Activated CD4-positive, alpha-beta T cell treated with anti-CD3 and anti-CD28 coated beads, Interleukin-2, amount 50 U/mL, for 48 hours (primary cell): ENCODE results near the gene ADAMTS17.

Experiments
- DNase-seq, 2 experiments: peaks; one replicate each; pipeline ENCODE4 v3.0.0-alpha.2; 2020

ADAMTS17 gene

GRCh38 chr15:100266166-100266565 lies 75.6 kb downstream of the ADAMTS17 start:
- no peak for DNase-seq

GRCh38 chr15:100265641-100266035 lies 76.1 kb downstream of the ADAMTS17 start:
- no peak for DNase-seq

GRCh38 chr15:100264994-100265640 lies 76.7 kb downstream of the ADAMTS17 start:
- no peak for DNase-seq

DNA sequence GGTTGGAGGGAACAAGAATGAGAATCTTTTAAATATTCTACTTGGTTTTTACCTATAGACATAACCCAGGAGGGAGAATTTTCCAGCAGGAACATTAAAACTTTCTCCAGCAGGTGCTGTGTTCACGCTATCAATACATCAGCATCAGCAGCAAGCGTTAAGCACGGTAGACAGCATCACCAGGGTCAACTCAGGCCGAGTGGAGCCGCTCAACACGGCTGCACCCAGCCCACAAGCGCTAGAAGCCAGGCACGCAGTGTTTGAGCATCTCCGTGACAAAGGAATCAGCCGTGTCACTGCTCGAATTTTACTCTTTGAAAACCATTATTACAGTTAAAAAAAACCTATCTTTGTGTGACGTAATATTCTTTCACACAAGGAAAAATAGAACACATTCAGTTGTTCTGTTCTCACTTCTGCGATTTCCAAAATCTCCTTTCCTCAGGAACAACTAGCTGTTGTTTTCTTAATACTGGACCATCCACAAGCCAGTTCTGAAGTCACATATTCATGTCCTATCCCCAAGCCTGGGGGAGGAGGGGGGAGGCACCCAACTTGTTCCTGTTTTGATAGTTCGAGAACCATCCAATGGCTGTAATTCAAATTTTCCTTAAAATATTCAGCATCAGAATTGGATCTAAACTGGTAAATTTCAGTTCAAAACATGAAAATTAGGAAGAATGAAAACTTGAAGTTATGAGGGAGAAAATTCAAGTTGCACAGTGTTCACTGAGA lies 77.9 kb downstream of the ADAMTS17 start:
- no peak for DNase-seq

- no peak for DNase-seq
These were observed 78.7 kb downstream of the ADAMTS17 start for GRCh38 chr15:100263031-100263430.

DNA sequence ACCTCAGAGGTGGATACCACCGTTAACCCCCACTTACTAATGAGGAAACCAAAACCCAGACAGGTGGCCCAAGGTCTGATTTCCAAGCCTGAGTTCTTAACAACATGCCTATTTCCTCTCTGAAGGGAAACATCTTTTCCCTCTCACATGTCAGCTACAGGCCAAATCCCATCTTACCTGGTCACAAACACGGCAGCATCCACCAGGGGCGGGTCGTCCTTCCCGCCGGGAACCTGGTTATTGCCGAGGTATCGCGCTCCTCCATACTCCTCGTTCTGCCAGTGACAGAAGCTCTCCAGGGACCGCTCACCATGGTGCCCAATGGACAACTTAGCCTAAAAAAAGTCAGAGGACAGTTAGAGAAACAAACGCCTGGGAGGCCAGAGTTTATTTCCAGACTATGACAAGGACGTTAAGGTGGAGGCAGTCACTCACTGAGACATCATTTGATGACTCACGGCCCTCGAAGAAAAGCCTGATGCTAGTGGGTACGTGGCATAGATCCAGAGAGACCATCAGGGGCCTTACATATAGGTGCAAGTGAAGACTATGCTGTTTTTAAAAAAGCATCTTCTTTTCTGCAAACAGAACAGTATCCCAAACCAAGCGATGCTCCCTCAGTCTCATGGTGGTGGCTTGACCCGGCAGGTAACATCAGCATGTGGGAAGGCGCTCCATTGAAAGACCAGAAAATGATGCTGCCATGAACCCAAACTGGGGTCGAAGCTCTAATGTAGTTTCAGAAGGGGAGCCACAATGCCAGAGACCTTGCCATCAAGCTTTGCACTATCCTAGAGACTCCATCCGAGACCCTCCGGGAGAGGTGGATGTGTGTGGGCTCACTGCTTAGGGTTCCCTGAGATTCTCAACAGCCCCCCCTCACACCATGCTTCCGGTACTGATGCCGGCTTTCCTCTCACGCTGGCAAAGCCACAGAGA lies 80.2 kb downstream of the ADAMTS17 start:
- no peak for DNase-seq

GRCh38 chr15:100259266-100259665 lies 82.5 kb downstream of the ADAMTS17 start:
- DNase-seq: no peak

DNA sequence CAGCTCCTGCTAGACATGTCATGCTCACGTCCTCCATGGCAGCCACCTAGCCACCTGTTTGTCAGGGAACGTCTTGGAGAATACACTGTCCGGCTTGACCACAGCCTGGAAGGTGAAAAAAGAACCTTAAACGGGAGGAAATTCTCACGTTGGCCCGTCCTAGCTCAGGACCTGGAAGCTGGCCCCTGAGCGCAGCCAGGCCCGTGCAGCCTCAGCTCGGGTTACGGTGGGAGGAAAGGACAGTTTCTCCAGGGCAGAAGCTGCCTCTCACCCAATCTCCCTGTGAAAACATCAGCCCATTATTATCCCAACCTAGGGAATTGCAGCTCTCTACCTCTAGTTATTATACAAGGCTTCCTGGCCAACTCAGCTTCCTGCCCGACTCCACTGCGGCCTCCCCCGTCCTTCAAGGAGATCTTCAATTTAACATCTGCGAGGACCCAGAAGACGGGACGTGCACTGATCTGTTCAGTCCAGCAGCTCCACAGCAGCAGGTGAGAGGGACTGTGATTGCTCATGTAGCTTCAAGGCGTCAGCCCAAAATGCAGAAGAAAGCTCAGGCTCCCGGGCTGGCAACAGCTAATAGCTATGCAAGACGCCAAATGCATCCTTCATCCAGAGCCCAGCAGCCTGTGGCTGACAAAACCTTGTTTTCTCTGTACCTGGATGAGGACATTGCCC lies 84.7 kb downstream of the ADAMTS17 start:
- DNase-seq: no peak

GRCh38 chr15:100256101-100256969 lies 85.4 kb downstream of the ADAMTS17 start:
- DNase-seq: no peak

GRCh38 chr15:100255644-100256043 lies 86.1 kb downstream of the ADAMTS17 start:
- DNase-seq: no peak

GRCh38 chr15:100254691-100255090 lies 87.1 kb downstream of the ADAMTS17 start:
- DNase-seq: no peak

DNA sequence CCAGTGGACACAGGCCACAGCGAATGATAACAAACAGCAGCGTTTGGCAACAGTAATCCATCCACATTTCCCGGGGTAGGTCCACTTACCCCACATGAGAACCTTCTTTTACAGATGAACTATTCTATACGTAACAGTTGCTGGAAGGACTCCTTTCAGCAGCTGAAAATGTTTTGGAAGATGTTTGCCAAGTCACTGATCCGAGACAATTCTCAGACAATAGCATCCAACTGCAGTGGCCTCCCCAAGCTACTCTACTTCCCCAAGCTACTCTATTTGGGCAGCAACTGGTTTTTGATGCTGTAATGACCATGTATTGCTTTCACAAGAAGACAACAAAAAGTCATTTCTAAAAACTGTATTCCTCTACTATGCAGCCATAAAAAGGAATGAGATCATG lies 87.5 kb downstream of the ADAMTS17 start:
- no peak for DNase-seq

GRCh38 chr15:100253640-100254039 lies 88.1 kb downstream of the ADAMTS17 start:
- DNase-seq: no peak

GRCh38 chr15:100252779-100253417 lies 88.9 kb downstream of the ADAMTS17 start:
- no peak for DNase-seq

GRCh38 chr15:100252359-100252758 lies 89.4 kb downstream of the ADAMTS17 start:
- no peak for DNase-seq

- no peak for DNase-seq
These were observed 91.5 kb downstream of the ADAMTS17 start for GRCh38 chr15:100250176-100250800.

GRCh38 chr15:100249096-100249815 lies 92.5 kb downstream of the ADAMTS17 start:
- DNase-seq: no peak

DNA sequence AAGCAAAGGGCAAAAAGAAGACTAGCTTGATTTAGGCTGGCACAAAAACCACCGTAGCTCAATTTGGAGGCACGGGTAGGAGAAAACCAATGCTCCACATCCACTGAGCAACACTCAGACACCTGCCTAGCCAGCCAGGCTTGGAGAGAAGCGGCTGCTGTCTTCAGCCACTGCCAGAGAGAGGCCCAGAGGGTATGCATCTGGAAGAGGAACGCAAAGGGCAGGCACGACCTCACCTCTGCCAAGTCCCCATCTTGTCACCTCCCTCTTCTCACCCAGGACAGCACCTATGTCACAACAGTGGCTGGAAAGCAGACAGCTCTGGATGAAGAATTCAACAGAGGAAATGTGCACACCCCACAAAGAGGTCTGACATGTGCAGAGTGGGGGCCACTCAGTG lies 93.5 kb downstream of the ADAMTS17 start:
- DNase-seq: no peak

GRCh38 chr15:100247228-100248225 lies 94.2 kb downstream of the ADAMTS17 start:
- no peak for DNase-seq
